Activated CD8-positive, alpha-beta memory T cell treated with anti-CD3 and anti-CD28 coated beads for 4 hours (primary cell): ENCODE results near the gene LPAR1.
"Not testable (repeated sequence)": the region's sequence is repeated elsewhere in the genome, so short reads cannot be mapped to it uniquely, and the experiment has no call there.

Source experiments
- DNase-seq, 2 donors: peaks; one replicate each; pipeline ENCODE4 v3.0.0-alpha.2; 2020; ENCODE audit warnings: low read depth in 2 of 2

Gene LPAR1, protein sequence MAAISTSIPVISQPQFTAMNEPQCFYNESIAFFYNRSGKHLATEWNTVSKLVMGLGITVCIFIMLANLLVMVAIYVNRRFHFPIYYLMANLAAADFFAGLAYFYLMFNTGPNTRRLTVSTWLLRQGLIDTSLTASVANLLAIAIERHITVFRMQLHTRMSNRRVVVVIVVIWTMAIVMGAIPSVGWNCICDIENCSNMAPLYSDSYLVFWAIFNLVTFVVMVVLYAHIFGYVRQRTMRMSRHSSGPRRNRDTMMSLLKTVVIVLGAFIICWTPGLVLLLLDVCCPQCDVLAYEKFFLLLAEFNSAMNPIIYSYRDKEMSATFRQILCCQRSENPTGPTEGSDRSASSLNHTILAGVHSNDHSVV

DNA sequence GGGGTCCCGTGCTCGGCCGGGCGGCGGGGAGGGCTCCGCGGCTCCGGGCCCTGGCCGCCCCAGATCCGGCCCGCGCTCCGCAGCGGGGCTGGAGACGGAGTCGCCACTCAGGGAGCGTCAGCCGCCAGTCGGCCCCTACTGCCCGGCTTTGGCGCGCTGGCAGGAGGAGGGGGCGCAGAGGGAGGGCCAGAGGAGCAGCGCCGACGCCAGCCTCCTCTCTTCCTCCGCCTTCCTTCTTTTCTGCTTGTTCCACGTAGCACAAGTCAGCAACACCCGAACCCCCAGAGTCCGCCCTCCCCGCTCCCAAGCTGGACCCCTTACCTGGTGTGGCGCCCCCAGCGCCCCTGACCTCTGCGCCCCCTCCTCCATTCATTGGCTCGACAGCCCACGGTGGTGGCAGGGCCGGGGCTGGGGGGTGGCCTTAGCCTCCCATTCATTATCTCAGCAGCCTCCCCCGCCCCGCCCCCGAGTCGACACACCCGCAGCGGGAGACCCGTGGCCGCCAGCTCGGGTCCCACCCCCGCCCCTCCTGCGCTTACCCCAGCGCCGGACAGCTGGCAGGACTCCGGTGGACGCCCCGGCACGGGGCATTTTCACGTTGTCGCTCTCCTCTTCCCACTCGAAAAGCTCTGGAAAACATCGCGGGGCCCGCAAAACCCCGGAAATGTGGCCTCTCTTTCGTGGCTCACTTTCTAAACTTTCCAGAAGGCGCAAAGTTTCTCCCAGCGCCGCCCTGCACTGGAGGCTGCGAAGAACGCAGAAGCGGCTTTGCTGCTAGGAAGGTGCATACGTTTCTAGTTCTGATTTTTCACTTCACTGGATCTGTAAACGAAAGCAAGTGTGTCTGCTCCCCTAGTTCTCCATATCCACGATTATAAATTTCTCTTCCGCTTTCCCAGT lies at the start of gene LPAR1:
Gene LPAR1, minus strand, starts transcription at position 140 of the 900 bp plus-strand sequence. CDS start 66,353 bp downstream, outside the sequence.
- no peak for DNase-seq

DNA sequence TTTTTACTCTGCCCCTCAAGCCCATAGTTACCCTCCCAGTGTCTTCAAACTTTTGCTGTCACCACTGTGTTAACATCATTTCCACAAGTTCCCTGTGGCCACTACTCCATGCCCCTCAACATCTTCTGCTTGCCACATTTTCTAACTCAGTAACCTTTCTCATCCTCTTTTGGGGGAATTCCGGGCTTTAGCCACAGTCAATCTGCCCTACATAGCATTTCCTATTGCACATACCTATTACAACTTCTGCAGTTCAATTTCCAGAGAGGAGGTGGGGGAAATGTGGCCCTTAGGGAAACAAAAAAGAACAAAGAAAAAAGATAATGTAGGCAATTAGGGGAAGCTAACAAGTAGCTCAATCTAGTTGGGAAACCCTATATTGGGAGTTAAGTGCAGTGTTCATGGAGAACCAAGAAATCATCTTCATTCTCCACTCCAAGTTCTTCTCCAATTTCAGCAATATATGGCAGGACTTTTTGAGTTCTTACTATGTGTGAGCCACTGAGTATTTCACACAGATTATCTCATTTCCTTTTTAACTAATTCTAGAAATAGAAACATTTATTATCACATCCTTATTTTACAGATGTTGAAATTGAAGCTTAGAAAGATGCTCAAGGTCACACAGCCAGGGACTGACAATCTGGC lies 40.2 kb upstream of the LPAR1 start:
- DNase-seq, result no peak

DNA sequence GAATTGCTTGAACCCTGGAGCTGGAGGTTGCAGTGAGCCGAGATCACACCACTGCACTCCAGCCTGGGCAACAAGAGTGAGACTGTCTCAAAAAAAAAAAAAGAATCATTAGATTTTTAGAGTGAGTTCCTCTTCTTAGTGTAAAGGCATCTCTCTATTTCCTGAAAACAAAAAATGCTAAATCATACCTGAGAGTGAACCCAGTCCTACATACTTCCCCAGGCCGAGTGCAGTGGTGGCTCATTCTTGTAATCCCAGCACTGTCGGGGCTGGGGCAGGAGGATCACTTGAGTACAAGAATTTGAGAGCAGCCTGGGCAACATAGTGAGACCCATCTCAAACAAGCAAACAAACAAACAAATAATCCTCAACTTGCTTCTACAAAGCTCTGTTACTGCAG lies 38.2 kb upstream of the LPAR1 start:
- DNase-seq, result no peak

DNA sequence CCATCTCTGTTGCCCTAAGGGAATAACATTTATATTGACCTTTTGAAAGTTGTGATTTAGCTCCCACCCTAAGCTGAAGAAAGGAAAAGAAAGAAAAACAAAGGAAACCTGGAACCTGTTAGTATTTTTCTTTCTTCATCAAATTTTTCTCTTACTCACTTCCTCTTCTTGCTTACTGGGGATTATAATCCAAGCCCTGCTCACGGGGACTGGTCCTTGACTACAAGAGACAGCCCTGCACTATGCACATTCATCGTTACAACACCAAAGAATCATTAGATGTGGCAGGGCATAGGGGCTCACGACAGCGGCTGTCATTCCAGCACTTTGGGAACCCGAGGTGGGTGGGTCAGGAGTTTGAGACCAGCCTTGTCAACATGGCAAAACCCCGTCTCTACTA lies 37.8 kb upstream of the LPAR1 start:
- DNase-seq, result no peak

DNA sequence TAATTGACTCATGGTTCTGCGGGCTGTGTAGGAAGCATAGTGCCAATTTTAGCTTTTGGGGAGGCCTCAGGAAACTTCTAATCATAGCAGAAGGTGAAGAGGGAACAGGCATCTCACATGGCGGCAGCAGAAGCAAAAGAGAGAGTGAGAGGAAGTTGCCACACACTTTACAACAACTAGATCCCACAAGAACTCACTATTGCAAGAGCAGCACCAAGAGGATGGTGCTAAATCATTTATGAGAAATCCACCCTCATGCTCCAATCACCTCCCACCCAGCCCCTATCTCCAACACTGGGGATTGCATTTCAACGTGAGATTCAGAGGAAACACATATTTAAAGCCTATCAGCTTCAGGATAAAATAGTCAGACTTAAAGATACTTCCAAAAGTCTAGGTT lies 36.1 kb upstream of the LPAR1 start:
- no peak for DNase-seq

DNA sequence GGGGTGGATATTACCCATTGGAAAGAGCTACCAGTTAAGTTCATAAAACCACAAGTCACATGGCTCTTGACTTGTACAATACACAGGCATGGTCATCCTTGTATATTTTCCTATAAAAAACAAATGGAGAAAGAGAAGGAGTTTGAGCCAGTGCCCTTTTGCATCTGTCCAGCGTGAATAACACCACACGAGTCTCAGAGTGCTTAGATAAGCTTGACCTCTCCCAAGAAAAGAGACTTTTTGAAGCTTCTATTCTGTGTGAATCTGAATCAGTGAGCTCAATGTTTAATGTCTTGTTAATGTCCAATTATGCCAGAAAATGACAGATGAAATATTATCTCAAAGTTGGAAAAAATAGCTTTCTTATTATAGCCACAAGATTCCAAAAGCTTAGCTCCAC lies 30.9 kb upstream of the LPAR1 start:
- DNase-seq, result no peak

DNA sequence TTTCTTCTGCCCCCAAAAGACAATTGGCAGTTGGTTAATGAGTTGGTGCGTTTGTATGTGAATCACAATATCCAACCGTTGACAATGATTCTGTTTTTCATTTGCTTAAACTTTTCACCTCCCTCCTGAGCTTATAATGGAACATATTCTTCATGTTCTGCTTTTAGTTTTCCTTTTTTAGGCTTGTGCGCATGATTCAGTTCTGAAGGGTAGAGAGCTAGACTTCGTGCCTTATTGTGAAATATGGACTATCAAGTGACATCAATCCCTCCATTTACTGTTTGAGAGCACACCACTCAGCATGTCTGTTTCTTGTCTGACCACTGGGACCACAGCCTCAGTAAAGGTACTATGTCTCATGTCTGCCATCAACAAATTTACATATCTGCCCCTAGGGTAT lies 30.5 kb upstream of the LPAR1 start:
- no peak for DNase-seq

DNA sequence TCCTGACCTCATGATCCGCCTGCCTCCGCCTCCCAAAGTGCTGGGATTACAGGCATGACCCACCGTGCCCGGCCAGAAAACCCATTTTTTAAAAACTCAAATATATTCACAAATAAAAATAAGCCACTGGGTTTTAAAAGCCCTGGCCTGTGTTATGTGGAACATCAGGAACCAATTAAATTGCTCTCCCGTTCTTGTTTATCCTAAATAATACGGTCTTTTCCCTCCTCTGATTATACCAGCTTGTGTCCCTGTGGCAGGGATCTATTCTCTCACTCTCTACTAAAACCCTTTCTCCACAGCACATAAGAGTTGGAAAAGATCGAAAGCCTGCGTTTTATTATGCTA lies 30.1 kb upstream of the LPAR1 start:
- no peak for DNase-seq

DNA sequence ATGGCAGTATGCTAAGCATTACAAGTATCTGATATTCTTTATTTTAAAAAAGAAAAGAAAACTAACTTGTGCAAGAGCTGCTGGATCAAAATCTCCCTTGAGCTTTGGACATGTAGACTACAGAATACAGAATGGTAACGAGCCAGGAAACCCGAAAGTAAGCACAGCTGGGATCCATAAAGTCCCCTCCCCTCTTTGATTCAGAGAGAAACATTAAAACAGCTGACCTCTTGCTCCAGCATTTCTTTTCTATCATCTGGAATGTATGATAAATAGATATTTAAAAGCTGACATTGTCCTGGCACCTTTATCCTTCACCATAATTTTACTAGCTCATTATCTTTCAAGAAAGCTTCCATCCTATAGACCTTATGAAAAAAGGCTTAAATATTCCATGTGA lies 28.2 kb upstream of the LPAR1 start:
- DNase-seq, result no peak

DNA sequence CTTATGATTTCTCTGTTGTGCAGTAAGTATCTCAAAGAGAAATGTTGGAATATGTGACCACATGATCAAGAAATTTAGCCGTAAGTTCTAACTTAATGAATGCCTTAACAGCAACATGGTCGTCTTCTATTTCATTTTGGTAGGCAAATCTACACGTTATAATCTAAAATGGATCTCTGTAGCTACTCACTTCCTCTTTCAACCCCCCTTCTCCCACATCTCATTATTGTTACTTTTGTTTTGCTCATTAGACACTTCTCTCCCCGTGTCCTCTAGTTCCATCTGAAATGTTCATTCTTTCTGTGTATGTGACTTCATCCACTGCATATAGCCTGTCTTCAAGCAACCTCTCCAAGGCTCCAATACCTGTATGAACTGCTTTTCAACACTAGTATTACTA lies 27.1 kb upstream of the LPAR1 start:
- DNase-seq, result no peak

DNA sequence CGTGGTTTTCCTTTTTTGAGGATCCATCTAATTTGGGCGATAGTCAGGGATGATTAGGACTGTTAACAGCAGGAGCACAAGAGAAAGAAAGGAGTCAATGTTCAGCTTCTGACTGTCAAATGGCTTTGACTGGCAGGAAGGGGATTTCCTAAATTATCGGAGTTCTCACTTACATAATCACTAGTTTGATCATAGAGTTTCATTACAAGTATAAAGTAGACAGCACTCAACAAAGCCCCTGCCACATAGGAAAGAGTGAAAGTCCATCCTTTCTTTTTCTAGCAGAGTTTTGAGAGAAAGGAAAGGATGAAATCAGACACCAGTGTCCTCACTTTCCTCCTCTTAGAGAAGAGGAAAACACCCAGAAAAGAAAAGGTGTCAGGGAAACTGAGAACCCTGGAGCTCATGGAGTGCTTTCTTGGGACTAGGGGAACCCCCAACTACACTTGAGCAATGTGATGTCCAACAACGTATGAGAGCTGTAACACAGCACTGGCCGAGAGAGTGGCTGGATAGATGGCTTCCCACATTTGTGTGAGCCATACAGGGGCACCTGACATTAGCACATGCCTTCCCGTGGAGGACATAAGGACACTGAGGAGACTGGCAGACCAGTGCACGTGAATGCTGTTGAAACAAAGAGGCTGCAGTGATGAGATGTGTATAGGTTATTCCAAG lies 26.0 kb upstream of the LPAR1 start:
- DNase-seq, result no peak

DNA sequence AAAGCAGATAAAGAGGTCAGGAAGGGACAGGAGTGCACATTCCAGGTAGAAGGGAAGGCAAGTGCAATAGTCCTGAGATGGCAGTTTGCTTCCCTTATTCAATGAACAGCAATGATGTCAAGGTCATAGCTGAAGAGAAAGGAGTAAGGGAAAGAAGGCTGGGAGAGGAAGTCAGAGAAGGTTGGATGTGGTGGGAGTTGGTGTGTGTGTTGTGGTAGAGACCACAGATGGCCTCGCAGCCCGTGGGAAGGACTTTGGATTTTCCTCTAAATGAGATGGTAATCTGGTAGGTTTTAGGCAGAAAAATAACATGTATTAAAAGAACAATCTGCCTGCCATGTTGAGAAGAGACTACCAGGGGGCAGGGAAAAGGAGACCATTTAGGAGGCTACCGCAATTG lies 25.1 kb upstream of the LPAR1 start:
- DNase-seq, result no peak

DNA sequence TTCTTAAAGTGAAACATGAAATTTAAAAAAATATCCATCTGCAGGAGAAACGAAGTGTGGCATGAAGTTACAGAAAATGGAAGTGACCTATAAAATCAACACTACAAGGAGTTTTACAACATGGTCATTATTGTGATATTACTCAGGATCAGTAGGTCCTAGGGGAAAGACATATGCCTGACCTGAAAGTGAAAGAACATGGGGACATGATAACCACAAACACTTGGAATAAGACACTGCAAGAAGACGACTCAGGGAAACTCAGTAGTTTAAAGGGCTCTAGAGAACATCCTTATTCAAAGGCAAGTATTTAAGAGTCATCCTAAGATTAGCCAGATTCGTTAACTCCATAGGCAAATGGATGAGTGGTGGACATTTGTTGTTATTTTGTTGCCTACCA lies 19.9 kb upstream of the LPAR1 start:
- DNase-seq, result no peak

DNA sequence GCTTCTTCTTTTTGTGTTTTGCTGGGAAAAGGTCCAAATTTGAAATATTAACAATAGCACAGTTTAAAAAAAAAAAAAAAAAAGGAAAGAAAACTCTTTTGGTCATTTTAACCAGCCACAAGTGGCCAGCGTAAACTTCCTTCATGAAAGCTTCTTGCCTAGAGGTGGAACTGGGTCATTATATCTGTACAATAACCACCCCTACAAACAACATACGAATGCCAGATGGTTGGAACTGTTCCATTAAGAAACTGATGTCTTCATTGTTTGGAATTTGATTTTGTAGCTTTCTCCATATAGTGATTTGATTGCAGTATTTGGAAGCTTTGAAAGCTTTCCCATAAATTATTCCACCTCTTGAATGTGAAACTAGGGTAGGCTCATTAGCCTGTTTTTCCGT lies 18.3 kb upstream of the LPAR1 start:
- DNase-seq, result no peak

DNA sequence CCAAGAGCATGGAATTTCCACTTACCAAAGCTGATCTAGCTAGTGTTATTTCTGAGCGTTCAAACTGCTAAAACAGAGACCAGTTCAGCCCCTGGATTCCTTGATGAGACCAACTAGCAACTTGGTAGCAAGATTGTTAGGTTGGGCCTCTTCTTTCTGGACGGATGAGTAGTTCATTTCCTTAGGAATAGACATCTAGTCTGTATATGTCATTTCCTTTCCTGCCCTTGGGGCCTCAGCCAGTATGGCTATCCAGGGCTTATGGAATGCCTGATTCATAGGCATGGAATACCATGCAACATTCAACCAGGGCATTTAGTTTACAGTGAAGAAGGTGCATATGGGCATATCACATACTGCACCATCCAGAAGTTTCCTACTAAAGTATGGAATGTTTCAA lies 14.5 kb upstream of the LPAR1 start:
- DNase-seq, result no peak

DNA sequence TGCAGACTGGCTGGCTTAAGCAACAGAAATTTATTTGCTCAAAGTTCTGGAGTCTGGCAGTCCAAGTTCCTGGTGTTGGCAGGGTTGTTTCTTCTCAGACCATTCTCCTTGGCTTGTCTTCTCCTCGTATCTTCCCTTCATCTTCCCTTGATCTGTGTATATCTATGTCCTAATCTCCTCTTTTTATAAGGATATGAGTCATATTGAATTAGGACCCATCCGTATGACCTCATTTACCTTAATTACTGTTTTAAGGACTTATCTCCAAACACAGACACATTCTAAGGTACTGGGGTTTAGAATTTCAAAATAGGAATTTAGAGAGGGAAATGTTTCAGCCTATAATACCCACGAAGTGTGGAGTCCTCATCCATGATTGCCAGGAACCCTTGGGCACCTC lies 13.1 kb upstream of the LPAR1 start:
- no peak for DNase-seq

DNA sequence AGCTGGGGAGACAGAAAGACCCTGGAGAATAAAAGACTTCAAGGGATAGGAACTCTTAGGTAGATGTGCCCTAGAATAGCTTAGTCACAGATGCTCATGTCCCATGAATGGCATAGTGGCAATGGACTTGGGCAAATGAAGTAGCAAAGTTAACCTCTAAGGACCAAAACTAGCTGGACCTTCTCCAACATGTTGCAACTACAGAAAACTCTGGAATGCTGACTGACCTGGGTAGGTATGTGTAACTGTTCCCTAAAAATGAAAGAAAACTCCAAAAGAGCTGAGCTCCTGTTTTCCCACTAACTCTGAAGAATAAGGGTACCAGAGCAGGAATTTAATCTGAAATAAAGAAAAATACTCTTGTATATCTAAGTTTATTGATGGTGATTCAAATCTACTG lies 12.5 kb upstream of the LPAR1 start:
- no peak for DNase-seq

DNA sequence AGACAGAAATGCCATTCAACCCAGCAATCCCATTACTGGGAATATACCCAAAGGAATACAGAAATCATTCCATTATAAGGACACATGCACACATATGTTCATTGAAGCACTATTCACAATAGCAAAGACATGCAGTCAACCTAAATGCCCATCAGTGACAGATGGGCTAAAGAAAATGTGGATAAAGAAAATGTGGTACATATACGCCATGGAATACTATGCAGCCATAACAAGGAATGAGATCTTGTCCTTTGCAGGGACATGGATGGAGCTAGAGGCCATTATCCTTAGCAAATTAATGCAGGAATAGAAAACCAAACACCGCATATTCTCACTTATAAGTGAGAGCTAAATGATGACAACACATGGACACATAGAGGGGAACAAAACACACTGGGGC lies 9.0 kb upstream of the LPAR1 start:
- DNase-seq, result not testable (repeated sequence)

DNA sequence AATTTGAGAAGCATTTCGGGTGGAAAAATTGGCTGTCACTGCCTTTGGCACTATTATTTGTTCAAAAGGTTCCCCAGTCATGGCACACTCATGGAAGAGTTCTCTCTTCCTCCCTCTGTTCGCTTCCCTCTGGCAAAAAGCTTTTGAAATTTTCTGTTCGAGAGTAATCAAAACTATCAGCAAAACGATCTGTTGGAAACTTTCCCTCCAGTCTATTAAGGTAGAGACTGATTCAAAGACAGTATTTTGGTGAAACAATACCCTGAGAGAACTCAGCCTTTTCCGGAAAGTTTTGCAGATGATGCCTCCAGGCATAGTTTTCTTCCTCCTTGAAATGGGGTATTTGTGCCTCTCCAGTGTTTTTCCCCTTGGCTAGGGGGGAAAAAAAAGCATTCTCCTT lies 3.6 kb upstream of the LPAR1 start:
- DNase-seq, result no peak

DNA sequence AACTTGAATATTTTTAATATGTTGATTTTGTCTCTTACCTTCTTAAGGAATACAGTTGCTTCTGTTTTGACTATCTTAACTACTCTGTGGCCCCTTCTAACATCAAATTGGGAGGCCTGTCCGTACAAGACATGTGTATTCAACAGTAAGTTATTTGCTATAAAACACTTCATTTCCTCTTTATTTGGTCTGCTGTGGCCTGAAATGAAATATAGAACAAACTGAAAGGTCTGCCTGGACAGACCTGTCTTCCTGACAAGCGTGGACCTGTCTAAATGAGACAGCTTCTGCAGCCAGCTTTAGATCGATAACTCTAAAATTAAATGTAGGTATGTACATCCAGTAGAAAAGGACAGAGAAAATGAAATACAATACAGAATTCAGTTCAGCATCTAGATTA lies 2.2 kb upstream of the LPAR1 start:
- DNase-seq, result no peak

DNA sequence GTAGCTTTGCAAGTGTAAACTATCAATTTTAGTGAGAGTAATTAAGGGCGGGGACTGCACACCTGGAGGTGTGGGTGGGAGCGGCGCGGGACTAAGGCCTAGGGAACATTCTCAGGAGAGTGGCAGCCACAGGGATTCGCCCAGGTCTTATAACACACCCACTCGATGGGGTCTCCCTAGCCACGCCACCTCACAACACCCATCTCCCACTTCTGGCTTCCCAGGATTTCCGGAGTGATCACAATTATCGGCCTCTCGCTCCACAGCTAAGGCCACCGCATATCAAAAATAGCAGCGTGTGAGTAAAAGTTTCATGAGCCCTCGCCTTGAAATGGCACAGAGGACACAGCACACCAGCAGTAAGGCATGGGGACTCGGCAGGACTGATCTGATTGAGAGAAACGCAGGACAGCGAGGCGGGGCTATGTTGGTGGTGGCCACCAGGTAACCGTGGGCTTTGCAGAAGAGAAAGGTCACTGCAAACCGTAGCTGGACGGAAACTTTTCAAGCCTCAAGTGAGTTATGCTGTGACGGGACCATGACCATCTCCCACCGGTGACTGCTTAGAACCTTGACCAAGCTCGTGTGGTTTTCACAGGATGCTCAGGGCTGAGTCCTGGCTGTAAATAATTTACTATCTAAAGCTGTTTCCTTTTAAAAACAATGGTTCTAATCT lies 1.1 kb upstream of the LPAR1 start:
- DNase-seq, result no peak
